ENCODE results near the gene TCFL5.

TCFL5 gene

GRCh38 chr20:62880935-62881661 lies 19.5 kb upstream of the TCFL5 start:
- no peak for DNase-seq (ENCODE audit: extremely low read depth in 1 of 2, low read depth in 1 of 2)

- DNase-seq (ENCODE audit: extremely low read depth in 1 of 2, low read depth in 1 of 2), result no peak
These were observed 18.7 kb upstream of the TCFL5 start for GRCh38 chr20:62880147-62880934.

GRCh38 chr20:62879275-62880146 lies 17.9 kb upstream of the TCFL5 start:
- no peak for DNase-seq (ENCODE audit: extremely low read depth in 1 of 2, low read depth in 1 of 2)

- no peak for DNase-seq (ENCODE audit: extremely low read depth in 1 of 2, low read depth in 1 of 2)
These were observed 16.8 kb upstream of the TCFL5 start for GRCh38 chr20:62878244-62879038.

GRCh38 chr20:62876902-62877816 lies 15.5 kb upstream of the TCFL5 start:
- DNase-seq (ENCODE audit: extremely low read depth in 1 of 2, low read depth in 1 of 2), result no peak

- no peak for DNase-seq (ENCODE audit: extremely low read depth in 1 of 2, low read depth in 1 of 2)
These were observed 14.9 kb upstream of the TCFL5 start for GRCh38 chr20:62876501-62876901.

GRCh38 chr20:62875419-62876361 lies 14.1 kb upstream of the TCFL5 start:
- DNase-seq (ENCODE audit: extremely low read depth in 1 of 2, low read depth in 1 of 2), result no peak

- DNase-seq (ENCODE audit: extremely low read depth in 1 of 2, low read depth in 1 of 2), result no peak
These were observed 13.3 kb upstream of the TCFL5 start for GRCh38 chr20:62874964-62875344.

GRCh38 chr20:62873681-62874031 lies 12.0 kb upstream of the TCFL5 start:
- peak in 1 of 2 donors; percentile 36 for DNase-seq (ENCODE audit: extremely low read depth in 1 of 2, low read depth in 1 of 2)

GRCh38 chr20:62873280-62873679 lies 11.7 kb upstream of the TCFL5 start:
- DNase-seq (ENCODE audit: extremely low read depth in 1 of 2, low read depth in 1 of 2), result no peak

- no peak for DNase-seq (ENCODE audit: extremely low read depth in 1 of 2, low read depth in 1 of 2)
These were observed 11.2 kb upstream of the TCFL5 start for GRCh38 chr20:62872862-62873261.

- DNase-seq (ENCODE audit: extremely low read depth in 1 of 2, low read depth in 1 of 2), result no peak
These were observed 10.7 kb upstream of the TCFL5 start for GRCh38 chr20:62872184-62872847.

GRCh38 chr20:62864207-62864606 lies 2.6 kb upstream of the TCFL5 start:
- DNase-seq (ENCODE audit: extremely low read depth in 1 of 2, low read depth in 1 of 2), result no peak

- no peak for DNase-seq (ENCODE audit: extremely low read depth in 1 of 2, low read depth in 1 of 2)
These were observed 514 bp downstream of the TCFL5 start for GRCh38 chr20:62860924-62861691.

- no peak for DNase-seq (ENCODE audit: extremely low read depth in 1 of 2, low read depth in 1 of 2)
These were observed 1.2 kb downstream of the TCFL5 start for GRCh38 chr20:62860391-62860923.

GRCh38 chr20:62859721-62860120 lies 1.9 kb downstream of the TCFL5 start:
- DNase-seq (ENCODE audit: extremely low read depth in 1 of 2, low read depth in 1 of 2), result no peak

Data from stimulated activated CD8-positive, alpha-beta memory T cell treated with anti-CD3 and anti-CD28 coated beads, Interleukin-7, amount 100 ng/mL, for 48 hours (primary cell).